Measurements from ENCODE around the gene ELFN1. TPM values are rescaled to one million over a fixed set of nuclear protein-coding genes. Genes with fewer than 3 reads are reported as not detected.

Gene ELFN1
- 4.7 TPM for polyA plus RNA-seq (ENCODE audit: insufficient read length)

DNA sequence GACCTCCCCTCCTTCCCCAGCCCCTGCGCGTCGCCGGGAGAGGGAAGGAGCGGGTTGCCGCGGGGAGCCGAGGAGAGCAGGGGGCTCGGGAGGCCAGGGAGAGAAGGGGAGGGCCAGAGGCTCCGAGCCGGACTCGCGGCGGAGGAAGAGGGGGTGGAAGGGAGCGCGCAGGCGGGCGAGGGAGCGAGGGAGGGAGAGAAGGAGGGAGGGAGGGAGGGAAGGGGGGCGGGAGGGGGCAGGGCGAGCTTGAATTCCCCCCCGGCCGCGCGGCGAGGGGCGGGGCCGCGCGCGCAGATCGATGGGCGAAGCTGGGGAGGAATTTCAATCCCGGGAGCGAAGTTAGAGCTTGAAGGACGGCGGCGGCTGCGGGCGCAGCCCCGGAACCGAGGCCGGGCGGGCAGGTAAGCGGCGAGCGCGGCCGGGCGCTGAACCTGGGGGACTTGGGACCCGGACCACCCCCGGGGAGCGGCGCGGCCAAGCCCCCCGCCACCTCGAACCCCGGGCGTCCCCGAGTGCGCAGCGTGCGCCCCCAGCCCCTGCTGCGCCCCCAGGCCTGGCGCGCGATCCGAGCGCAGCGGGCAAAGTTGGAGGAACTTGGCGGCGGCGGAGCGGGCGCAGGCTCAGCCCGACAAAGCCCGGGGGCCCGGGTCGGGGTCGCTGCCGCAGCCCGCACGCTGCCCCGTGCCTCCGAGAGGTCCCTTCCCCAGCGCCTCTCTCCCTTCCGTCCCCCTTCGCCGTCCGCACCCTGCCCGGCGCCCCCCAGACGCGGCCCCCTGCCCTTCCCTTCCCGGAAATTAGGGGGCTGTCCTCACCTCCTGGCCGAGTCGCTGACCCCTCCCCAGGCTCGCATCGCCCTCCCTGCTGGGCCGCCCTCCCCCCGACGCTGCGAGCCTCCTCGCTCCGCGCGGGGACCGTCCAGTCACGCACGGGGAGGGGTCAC, at the start of gene ELFN1:
Gene ELFN1, plus strand, starts transcription at position 324 of the 940 bp plus-strand sequence. CDS start 74,320 bp downstream, outside the sequence.
- peak; percentile 20 for DNase-seq (ENCODE audit: low read depth)

- DNase-seq (ENCODE audit: low read depth), result no peak
These were observed 49.2 kb upstream of the ELFN1 start for GRCh38 chr7:1620835-1621234.

DNA sequence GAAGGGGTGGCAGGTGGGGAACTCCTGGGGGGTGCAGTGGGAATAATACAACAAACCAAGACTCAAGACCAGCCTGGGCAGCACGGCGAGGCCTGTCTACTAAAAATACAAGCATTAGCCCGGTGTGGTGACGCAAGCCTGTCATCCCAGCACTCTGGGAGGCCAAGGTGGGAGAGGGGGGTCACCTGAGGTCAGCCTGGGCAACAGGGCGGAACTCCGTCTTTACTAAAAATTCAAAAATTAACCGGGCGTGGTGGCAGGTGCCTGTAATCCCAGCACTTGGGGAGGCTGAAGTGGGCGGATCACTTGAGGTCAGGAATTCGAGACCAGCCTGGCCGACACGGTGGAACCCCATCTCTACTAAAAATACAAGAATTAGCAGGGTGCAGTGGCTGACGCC, 48.4 kb upstream of the ELFN1 start:
- DNase-seq (ENCODE audit: low read depth), result no peak

GRCh38 chr7:1622441-1622840, 47.6 kb upstream of the ELFN1 start:
- DNase-seq (ENCODE audit: low read depth), result no peak

GRCh38 chr7:1623810-1624209, 46.3 kb upstream of the ELFN1 start:
- DNase-seq (ENCODE audit: low read depth), result no peak

GRCh38 chr7:1624999-1625927, 44.8 kb upstream of the ELFN1 start:
- no peak for DNase-seq (ENCODE audit: low read depth)

DNA sequence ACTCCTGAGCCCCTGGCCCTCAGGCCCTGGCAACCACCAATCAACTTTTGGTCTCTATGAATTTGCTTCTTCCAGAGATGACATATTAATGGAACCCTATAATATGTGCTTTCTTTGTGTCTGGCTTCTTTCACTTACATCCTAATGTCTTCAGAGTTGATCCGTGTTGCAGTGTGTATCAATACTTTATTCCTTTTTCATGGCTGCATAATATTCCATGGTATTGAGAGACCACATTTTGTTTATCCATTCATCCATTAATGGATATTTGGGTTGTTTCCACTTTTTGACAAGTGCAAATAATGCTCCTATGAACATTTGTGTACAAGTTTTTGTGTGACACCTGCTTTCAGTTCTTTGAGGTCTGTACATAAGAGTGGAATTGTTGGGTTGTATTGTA, 43.3 kb upstream of the ELFN1 start:
- no peak for DNase-seq (ENCODE audit: low read depth)

DNA sequence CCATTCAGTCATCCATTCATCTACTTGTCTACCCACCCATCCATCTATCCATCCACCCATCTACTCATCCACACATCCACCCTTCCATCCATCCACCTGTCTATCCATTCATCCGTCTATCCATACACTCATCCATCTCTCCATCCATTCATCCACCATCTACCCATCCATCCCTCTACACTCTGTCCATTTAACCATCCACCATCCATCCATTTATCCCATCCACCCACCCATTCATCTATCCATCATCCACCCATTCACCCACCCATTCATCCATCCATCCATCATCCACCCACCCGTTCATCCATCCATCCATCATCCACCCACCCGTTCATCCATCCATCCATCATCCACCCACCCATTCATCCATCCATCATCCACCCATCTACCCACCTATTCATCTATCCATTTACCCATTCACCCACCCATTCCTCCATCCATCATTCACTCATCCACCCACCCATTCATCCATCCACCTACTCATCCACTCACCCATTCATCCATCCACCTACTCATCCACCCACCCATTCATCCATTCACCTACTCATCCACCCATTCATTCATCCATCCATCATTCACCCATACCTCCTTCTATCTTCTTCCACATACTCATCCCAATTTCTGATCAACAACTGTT, 39.3 kb upstream of the ELFN1 start:
- no peak for DNase-seq (ENCODE audit: low read depth)

DNA sequence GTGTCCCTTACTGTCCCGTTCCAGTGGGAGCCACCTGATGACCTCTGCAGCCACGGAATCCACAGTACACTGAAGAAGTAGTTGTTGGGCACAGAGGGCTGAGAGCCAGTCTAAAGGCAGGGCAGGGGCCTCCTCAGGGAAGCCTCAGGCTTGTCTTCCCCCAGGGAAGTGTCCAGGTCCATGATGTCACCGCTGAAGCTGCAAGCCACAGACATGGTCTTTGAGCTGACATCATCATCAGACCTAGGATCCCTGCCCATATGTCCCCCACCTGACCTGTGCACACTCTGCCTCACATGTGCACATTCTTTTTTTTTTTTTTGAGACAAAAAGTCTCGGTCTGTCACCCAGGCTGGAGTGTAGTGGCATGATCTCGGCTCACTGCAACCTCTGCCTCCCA, 38.4 kb upstream of the ELFN1 start:
- DNase-seq (ENCODE audit: low read depth), result no peak

DNA sequence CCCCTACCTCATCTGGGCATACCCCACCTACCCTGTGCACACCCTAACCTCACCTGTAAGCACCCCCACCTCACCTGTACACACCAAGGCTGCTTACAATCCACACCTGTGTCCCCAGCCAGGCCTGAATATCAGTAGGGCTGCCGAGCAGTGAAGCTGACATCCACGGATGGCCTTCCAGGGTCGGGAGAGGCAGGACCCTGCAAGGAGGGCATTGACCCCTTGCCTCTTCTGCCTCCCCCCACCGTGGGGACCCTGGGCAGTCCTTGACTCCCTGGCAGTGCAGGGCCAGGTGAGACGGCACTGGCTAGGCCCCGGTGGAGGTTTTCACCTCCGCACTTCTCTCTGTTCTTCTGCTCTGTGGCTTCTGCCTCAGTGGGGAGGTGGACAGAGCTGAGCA, 37.6 kb upstream of the ELFN1 start:
- DNase-seq (ENCODE audit: low read depth), result no peak

GRCh38 chr7:1632916-1633785, 36.9 kb upstream of the ELFN1 start:
- no peak for DNase-seq (ENCODE audit: low read depth)

- no peak for DNase-seq (ENCODE audit: low read depth)
These were observed 34.7 kb upstream of the ELFN1 start for GRCh38 chr7:1635401-1635800.

DNA sequence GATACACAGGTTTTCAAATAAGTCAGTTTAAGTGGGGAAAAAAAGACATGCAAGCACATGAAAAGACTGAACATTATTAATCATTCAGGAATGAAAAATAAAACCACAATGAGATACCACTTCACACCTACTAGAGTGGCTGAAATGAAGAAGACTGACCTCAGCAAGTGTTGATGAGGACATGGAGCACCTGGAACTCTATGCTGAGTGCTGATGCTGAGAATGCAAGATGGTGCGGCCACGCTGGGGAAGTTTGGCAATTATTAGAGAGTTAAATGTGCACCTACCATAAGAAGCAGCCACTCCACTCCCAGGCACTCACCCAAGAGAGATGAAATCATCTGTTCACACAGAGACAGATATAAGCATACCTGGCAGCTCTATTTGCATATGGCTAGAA, 32.9 kb upstream of the ELFN1 start:
- no peak for DNase-seq (ENCODE audit: low read depth)

DNA sequence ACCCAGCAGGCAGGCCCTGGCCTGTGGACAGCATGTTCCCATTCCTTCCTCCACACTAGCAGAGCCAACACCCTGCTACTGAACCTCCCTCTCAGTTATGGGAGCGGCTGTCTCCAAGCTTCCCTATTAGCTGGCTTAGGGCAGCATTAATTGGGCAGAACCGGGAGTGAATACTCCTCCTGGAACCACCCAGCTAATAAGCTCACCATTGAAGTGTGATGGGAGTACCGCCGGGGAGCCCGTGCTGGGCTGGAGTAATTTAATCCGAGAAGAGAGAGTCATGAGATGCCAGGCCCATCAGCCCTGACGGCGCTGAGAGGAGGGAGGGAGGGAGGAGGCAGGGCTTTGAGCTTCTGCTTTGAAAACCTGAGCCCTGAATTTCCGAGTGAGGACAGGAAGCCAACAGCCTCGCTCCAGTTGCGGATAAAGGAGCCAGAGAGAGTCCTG, 31.8 kb upstream of the ELFN1 start:
- no peak for DNase-seq (ENCODE audit: low read depth)

DNA sequence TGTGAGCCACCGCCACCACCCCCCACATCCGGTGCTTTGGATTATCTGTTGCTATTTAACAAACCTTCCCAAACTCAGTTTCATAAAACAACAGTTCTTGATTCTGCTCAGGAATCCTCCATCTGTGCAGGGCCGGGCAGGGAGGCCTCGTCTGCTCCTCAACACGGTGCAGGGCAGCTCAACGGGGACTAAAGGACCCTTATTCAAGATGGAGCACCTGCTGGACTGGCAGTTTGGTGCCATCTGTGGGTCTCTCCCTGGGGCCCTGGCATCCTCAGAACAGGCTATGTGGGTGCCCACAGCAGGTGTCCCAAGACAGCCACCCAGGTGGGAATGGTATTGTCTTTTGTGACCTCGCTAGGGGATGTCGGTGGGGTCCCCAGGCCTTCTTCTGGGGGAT, 31.0 kb upstream of the ELFN1 start:
- no peak for DNase-seq (ENCODE audit: low read depth)

DNA sequence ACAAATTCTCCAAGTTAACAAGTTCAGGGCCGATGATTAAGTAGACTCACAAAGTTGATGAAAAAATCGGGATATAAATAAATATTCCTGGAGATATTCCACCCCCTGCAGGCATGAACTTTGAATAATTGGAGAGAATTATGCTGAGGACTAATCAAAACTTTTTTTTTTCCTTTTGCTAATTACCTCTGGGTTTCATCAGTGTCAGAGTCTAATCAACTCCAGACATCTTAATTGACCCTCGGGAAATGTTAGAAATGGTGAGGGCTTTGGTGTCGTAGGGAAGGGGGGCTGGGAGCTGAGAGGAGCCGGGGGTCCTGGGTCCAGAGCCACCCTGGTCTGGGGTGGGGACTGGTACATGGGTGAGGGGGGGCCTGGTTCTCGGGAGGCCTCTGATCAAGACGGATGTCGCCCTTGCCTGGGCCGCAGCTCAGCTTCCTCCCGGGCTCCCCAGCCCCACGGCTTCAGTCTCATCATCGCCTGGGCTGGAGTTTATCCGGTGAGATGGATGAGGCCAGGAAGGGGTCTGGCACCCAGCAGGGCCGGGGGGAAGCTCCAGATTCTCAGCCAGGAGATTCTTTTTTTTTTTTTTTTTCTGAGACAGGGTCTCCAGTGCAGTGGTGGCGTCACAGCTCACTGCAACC, 30.4 kb upstream of the ELFN1 start:
- no peak for DNase-seq (ENCODE audit: low read depth)

GRCh38 chr7:1640376-1641172, 29.5 kb upstream of the ELFN1 start:
- no peak for DNase-seq (ENCODE audit: low read depth)

- no peak for DNase-seq (ENCODE audit: low read depth)
These were observed 28.9 kb upstream of the ELFN1 start for GRCh38 chr7:1641173-1641572.

GRCh38 chr7:1641661-1642260, 28.3 kb upstream of the ELFN1 start:
- no peak for DNase-seq (ENCODE audit: low read depth)
